Measurements from ENCODE around the gene TDO2.

DNA sequence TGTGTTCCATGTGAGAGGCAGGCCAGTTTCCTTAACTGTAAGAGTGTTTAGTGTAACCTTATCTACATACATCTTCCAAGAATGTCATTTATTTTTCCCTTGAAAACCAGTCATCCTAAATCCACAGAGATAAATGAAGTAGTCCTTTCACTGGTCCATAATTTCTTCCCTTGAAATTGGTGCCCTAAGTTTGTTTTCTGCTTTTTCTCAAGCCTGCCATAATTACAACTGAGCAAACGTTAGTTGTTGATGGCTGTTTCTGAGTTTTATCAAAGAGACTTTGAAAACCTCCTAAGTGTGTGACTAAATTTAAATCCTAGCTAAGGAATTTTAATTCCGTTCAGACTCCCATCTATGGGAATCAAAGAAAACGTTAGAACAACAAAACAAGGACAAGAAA lies 3.6 kb upstream of the TDO2 start:
- TF ChIP-seq, protein P1, sequence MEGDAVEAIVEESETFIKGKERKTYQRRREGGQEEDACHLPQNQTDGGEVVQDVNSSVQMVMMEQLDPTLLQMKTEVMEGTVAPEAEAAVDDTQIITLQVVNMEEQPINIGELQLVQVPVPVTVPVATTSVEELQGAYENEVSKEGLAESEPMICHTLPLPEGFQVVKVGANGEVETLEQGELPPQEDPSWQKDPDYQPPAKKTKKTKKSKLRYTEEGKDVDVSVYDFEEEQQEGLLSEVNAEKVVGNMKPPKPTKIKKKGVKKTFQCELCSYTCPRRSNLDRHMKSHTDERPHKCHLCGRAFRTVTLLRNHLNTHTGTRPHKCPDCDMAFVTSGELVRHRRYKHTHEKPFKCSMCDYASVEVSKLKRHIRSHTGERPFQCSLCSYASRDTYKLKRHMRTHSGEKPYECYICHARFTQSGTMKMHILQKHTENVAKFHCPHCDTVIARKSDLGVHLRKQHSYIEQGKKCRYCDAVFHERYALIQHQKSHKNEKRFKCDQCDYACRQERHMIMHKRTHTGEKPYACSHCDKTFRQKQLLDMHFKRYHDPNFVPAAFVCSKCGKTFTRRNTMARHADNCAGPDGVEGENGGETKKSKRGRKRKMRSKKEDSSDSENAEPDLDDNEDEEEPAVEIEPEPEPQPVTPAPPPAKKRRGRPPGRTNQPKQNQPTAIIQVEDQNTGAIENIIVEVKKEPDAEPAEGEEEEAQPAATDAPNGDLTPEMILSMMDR (IDR thresholded peaks at IDR 0.05), result no peak
- TF ChIP-seq POLR2A (IDR thresholded peaks at IDR 0.05), result no peak
